Breast epithelium (tissue), 4 donors: ENCODE results near the gene CRIM1. TPM values are rescaled to one million over a fixed set of nuclear protein-coding genes. Genes with fewer than 3 reads are reported as not detected.

Source experiments
- DNase-seq, 2 donors: peaks; one replicate each; pipeline ENCODE4 v3.0.0-alpha.2; 2019; ENCODE audit warnings: low spot score in 2 of 2
- H3K27ac ChIP-seq, 2 donors: fragments of 200-600 bp; sonication (generic) in 1 of 2; one replicate each; pipeline ENCODE4 v1.5.1; 2016 to 2019; ENCODE audit warnings: mild to moderate bottlenecking in 1 of 2
- H3K27me3 ChIP-seq, 2 donors: fragments of 200-600 bp; sonication (generic) in 1 of 2; one replicate each; pipeline versions ENCODE4 v1.5.1 to v1.6.0; 2017 to 2019; ENCODE audit warnings: control low read depth in 1 of 2, mild to moderate bottlenecking in 1 of 2
- H3K36me3 ChIP-seq: fragments of 200-600 bp; one replicate; pipeline ENCODE4 v1.5.1; 2019
- H3K4me1 ChIP-seq, 2 donors: fragments of 200-600 bp; sonication (generic); one replicate each; pipeline ENCODE4 v1.5.1; 2016 to 2019; ENCODE audit warnings: control low read depth in 1 of 2
- H3K4me3 ChIP-seq, 3 donors: fragments of 200-600 bp; sonication (generic); 1 replicate in 2 of 3; 2 replicates in 1 of 3; pipeline ENCODE4 v1.5.1; 2016 to 2019; ENCODE audit warnings: mild to moderate bottlenecking in 3 of 3, moderate library complexity in 2 of 3
- H3K9me3 ChIP-seq, 2 donors: fragments of 200-600 bp; sonication (generic) in 1 of 2; one replicate each; pipeline ENCODE4 v1.5.1; 2016 to 2019; ENCODE audit warnings: control low read depth in 1 of 2
- POLR2A ChIP-seq: fragments of 450-650 bp; IDR thresholded peaks from one replicate; pipeline ENCODE4 v1.6.1; 2016; ENCODE audit warnings: antibody characterized with exemption, mild to moderate bottlenecking, moderate library complexity
- POLR2AphosphoS5 ChIP-seq, 3 donors: sonication (generic); formaldehyde crosslinking; IDR thresholded peaks; one replicate each; pipeline ENCODE4 v1.6.1; 2017; ENCODE audit warnings: antibody characterized with exemption in 3 of 3
- intact Hi-C: fragments of 100-400 bp; cut with DNase I; formaldehyde crosslinking; loops from one replicate; pipeline ENCODE4 v1.15.1; 2023; ENCODE audit warnings: low total_unique reads
- total RNA-seq, 3 donors: library from RNA; depleted of rRNA; stranded (reverse); fragments of >200 nt; gene quantifications; one replicate each; pipeline ENCODE4 v1.1.0, GENCODE V29; 2016
- TF ChIP-seq, protein P1 (sequence below), 3 donors: fragments of 450-650 bp; IDR thresholded peaks; one replicate each; pipeline ENCODE4 v1.5.1; 2016 to 2017; ENCODE audit warnings: antibody characterized with exemption in 3 of 3, mild to moderate bottlenecking in 3 of 3, moderate library complexity in 3 of 3

CRIM1 gene
- total RNA-seq, 3 donors from 2014 or later: 166 to 187 (median 178) TPM

DNA sequence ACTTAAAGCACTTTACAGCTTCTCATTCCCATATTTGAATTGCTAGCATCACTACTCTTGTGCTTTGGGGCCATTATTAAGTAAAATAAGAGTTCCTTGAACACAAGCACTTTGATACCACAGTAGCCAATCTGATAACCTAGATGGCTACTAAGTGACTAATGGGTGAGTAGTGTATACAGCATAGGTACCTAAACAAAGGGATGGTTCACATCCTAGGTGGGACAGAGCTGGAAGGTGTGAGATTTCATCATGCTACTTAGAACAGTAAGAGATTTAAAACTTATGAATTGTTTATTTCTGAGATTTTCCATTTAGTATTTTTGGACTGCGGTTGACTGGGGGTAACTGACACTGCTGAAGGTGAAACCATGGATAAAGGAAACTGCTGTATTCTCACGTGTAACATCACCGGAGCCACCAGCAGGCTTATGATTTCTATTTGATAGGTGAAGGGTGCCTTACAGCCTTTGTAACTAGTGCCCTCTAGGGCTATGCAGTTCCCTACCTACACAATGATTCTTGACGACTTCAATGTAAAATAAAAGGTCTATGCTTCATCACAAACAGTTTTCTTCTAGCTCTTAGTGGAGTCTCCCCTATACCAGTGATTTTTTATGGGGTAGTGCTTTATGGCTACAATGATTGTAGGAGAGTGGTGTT is 22.1 kb upstream of the CRIM1 start:
- Histone ChIP-seq H3K27ac (no peak overlapping the region), H3K4me1 (no peaks in the 10 kb centered on the region), H3K9me3 (no peaks in the 10 kb centered on the region), H3K27me3 (no peaks in the 10 kb centered on the region), H3K36me3 (no peaks in the 10 kb centered on the region), H3K4me3 (no peak overlapping the region)
- DNase-seq: no peak
- intact Hi-C loops: no loop called here
- TF ChIP-seq POLR2A: no peak
- TF ChIP-seq, protein P1, sequence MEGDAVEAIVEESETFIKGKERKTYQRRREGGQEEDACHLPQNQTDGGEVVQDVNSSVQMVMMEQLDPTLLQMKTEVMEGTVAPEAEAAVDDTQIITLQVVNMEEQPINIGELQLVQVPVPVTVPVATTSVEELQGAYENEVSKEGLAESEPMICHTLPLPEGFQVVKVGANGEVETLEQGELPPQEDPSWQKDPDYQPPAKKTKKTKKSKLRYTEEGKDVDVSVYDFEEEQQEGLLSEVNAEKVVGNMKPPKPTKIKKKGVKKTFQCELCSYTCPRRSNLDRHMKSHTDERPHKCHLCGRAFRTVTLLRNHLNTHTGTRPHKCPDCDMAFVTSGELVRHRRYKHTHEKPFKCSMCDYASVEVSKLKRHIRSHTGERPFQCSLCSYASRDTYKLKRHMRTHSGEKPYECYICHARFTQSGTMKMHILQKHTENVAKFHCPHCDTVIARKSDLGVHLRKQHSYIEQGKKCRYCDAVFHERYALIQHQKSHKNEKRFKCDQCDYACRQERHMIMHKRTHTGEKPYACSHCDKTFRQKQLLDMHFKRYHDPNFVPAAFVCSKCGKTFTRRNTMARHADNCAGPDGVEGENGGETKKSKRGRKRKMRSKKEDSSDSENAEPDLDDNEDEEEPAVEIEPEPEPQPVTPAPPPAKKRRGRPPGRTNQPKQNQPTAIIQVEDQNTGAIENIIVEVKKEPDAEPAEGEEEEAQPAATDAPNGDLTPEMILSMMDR (IDR thresholded peaks at IDR 0.05): no peak
- no peak for TF ChIP-seq POLR2AphosphoS5 (IDR thresholded peaks at IDR 0.05)

DNA sequence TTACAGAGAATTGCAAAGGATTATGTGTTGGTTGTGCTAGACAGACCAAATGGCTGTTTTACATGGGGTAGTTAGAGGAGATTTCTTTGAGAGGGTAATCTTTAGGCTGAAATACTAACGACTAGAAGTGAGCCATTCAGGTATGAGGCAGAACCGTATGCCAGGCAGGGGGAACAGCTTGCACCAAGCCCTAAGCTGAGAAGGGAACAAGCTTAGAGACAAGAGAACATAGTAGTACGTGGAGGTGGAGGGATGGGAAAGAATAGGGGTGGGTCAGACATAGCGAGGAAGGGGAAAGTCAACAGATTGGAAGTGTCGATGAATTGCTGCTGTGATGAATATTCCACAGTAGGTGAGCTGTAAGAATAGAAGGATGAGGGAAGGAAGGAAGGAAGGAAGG is 20.0 kb upstream of the CRIM1 start:
- Histone ChIP-seq H3K4me3 (no peak overlapping the region), H3K36me3 (no peaks in the 10 kb centered on the region), H3K27ac (no peak overlapping the region), H3K4me1 (no peaks in the 10 kb centered on the region), H3K9me3 (no peaks in the 10 kb centered on the region), H3K27me3 (no peaks in the 10 kb centered on the region)
- DNase-seq: no peak
- intact Hi-C loops: no loop called here
- TF ChIP-seq POLR2AphosphoS5 (IDR thresholded peaks at IDR 0.05) (no peak), POLR2A (no peak)
- TF ChIP-seq, protein P1 (IDR thresholded peaks at IDR 0.05): no peak

DNA sequence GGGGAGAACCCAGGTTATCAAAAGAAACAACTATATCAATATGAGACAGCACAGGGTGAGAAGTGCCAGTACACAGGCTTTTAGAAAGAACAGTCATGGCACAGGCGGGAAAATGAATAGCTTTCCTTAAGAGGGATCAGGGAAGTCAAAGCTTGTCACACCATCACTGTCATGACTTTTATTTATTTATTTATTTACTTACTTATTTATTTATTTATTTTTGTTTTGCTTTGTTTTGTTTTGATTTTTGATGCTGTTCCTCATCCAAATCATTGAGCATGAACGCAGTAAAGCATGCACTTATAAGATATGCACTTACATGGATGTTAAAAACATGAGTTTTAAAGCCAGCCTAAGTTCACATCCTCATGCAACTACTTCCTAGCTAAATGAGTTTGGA is 19.3 kb upstream of the CRIM1 start:
- TF ChIP-seq POLR2A (no peak), POLR2AphosphoS5 (IDR thresholded peaks at IDR 0.05) (no peak)
- TF ChIP-seq, protein P1 (IDR thresholded peaks at IDR 0.05): no peak
- Histone ChIP-seq H3K9me3 (no peaks in the 10 kb centered on the region), H3K36me3 (no peaks in the 10 kb centered on the region)

DNA sequence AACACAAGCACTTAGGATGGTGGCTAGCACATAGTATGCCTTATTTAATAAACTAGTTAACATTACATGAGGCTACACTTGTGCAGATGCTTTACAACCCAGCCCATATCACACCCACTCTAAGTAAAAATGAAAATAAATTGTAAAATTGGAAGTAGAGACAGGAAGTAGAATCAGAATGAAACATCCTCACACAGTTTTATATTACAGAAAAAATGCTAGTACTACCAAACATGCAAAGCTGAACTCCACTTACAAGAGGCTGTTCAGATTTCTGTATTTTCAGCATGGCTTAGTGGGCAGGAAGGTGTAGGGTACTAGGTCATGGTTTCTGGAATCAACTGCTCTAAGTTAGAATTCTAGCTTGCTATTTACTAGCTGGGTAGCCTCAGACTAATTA is 18.2 kb upstream of the CRIM1 start:
- Histone ChIP-seq H3K9me3 (no peaks in the 10 kb centered on the region), H3K27ac (no peak overlapping the region), H3K36me3 (no peaks in the 10 kb centered on the region), H3K27me3 (no peaks in the 10 kb centered on the region), H3K4me3 (no peak overlapping the region), H3K4me1 (no peaks in the 10 kb centered on the region)
- no peak for DNase-seq
- intact Hi-C loops: no loop called here
- TF ChIP-seq POLR2AphosphoS5 (IDR thresholded peaks at IDR 0.05) (no peak), POLR2A (no peak)
- TF ChIP-seq, protein P1 (IDR thresholded peaks at IDR 0.05): no peak

More for the DNA sequence above, 19.3 kb upstream of the CRIM1 start:
- no peak for DNase-seq
- Histone ChIP-seq H3K4me1 (no peaks in the 10 kb centered on the region), H3K4me3 (no peak overlapping the region), H3K27me3 (no peaks in the 10 kb centered on the region), H3K27ac (no peak overlapping the region)
- intact Hi-C loops: no loop called here

DNA sequence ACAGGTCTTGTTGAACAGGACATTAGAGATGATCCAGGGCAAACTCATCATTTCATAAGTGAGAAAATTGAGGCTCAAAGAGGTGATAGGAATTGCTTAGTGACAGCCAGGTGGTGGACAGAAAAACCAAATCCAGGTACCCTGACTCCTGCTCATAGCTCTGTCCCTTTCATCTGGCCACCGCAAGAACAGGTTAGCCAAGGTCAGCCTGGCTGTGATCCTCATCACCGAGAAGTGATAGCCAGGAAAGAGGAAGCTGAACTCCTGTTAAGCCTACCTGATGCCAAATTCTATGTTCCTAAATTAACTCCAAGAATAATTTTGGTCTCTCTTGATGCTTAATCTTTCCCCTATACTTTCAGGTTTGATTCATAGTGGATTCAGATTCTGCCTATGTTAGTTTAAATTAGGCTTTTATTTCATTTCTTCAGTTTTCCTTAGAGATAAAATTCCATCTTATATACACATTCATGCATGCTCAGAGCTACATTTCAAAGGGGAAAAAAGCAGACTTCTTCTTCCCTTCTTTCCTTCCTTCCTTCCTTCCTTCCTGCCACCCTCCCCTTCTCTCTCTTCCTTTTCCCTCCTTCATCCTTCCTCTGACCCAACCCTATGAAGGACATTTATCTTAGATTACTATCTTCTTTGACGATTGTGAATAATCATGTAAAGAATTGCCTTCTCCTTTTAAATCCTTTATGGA is 17.3 kb upstream of the CRIM1 start:
- Histone ChIP-seq H3K27me3 (no peaks in the 10 kb centered on the region), H3K27ac (no peak overlapping the region), H3K36me3 (no peaks in the 10 kb centered on the region), H3K4me3 (no peak overlapping the region), H3K4me1 (no peaks in the 10 kb centered on the region), H3K9me3 (no peaks in the 10 kb centered on the region)
- no peak for DNase-seq
- intact Hi-C loops: no loop called here
- TF ChIP-seq, protein P1 (IDR thresholded peaks at IDR 0.05): no peak
- no peak for TF ChIP-seq POLR2AphosphoS5 (IDR thresholded peaks at IDR 0.05)
- TF ChIP-seq POLR2A: no peak
